Inferior parietal cortex (tissue), 1 donor: ENCODE measurements around the gene ZNF567.
"Not testable (repeated sequence)": the region's sequence is repeated elsewhere in the genome, so short reads cannot be mapped to it uniquely, and the experiment has no call there.

Experiments used
- DNase-seq: peaks from one replicate; pipeline ENCODE4 v3.0.0-alpha.2; 2016; ENCODE audit errors: extremely low spot score

Gene ZNF567

GRCh38 chr19:36687214-36688056 lies at the start of gene ZNF567:
Gene ZNF567 (plus strand): TSS chr19:36687612. CDS start chr19:36694868, 7,256 bp downstream.
- peak; percentile 98 for DNase-seq

GRCh38 chr19:36638862-36639510 lies 48.4 kb upstream of the ZNF567 start:
- no peak for DNase-seq

GRCh38 chr19:36646746-36647145 lies 40.7 kb upstream of the ZNF567 start:
- DNase-seq = no peak

DNA sequence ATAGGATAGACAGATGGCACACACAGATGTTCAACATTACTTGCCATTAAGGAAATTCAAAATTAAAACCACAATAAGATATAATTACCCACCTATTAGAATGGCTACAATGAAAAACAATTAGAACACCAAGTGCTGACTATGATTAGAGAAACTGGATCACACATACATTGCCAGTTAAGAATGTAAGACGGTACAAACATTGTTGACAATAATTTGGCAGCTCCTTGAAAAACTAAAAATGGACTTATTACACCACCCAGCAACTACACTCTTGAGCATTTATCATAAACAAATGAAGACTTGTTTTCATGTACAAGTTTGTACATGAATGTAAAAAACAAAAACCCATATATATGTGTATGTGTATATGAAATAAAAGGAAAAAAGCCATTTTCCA lies 34.5 kb upstream of the ZNF567 start:
- no peak for DNase-seq

GRCh38 chr19:36665832-36666231 lies 21.6 kb upstream of the ZNF567 start:
- no peak for DNase-seq

DNA sequence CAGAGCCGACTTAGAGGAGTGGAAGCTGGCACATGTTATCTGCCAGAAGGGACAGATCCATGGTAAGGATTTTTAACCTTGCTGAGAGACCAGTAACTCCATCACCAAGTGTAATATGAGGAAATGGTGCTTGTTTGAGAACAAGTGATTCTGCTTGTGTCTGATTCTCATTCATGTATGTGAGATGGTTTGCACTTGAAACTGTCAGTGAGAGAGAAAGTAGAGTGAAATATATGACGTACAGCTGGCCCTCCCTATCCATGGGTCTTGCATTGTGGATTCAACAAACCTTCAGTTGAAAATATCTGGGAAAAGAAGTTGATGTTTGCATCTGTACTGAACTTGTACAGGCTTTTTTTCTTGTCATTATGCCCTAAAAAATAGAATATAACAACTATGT lies 18.8 kb upstream of the ZNF567 start:
- DNase-seq = no peak

GRCh38 chr19:36672368-36672767 lies 15.0 kb upstream of the ZNF567 start:
- no peak for DNase-seq

- no peak for DNase-seq
These were observed 13.2 kb upstream of the ZNF567 start for GRCh38 chr19:36674201-36674600.

GRCh38 chr19:36679455-36679854 lies 8.0 kb upstream of the ZNF567 start:
- DNase-seq = no peak

DNA sequence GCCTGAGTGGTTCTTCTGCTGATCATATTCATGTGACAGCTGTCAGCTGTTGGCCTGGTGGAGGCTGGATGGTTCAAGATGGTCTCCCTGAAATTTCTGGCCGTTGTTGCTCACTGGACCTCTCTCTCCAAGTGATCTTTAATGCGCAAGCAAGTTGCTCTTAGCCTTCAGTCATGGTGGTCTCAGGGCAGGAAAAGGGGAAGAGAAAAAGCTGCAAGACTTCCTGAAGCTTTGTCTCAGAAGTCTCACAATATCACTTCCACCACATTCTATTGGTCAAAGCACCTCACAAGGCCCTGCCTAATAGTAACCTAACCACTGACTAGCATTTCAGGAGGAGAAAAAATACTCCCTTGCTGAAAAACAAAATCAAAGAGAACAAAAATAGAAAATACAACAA lies 1.6 kb upstream of the ZNF567 start:
- no peak for DNase-seq

- peak; percentile 21 for DNase-seq
These were observed 823 bp upstream of the ZNF567 start for GRCh38 chr19:36686365-36687213.

DNA sequence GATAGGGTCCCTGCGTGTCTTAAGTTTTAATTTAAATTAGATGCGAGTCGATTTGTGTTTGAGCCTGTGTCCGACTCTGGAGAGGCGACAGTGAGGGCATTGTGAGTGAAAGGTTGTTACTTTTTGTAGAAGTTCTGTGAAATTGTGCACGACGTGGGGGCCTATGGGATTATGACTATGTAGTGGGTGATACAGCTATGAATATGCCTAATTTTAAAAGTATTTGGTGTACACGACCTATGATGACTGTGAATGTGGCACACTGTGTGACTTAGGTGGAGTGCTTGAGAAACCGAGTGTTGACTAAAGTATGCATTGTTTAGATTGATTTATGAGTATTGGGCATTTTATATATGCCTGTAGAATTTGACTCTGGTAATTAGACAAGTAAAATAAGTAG lies 646 bp downstream of the ZNF567 start:
- DNase-seq = no peak

GRCh38 chr19:36707134-36707533 lies 19.7 kb downstream of the ZNF567 start:
- no peak for DNase-seq

DNA sequence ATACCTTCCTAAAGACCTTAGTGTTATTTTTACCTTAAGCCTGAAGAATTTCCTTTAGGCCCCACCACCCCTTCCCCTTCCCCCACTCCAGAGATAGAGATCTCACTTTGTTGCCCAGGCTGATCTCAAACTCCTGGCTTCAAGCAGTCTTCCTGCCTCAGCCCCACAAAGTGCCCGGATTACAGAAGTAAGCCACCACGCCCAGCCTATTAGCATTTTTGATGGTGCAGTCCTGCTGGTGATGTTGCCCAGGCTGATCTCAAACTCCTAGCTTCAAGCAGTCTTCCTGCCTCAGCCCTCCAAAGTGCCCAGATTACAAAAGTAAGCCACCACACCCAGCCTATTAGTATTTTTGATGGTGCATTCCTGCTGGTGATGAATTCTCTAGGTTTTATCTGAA lies 22.0 kb downstream of the ZNF567 start:
- no peak for DNase-seq

DNA sequence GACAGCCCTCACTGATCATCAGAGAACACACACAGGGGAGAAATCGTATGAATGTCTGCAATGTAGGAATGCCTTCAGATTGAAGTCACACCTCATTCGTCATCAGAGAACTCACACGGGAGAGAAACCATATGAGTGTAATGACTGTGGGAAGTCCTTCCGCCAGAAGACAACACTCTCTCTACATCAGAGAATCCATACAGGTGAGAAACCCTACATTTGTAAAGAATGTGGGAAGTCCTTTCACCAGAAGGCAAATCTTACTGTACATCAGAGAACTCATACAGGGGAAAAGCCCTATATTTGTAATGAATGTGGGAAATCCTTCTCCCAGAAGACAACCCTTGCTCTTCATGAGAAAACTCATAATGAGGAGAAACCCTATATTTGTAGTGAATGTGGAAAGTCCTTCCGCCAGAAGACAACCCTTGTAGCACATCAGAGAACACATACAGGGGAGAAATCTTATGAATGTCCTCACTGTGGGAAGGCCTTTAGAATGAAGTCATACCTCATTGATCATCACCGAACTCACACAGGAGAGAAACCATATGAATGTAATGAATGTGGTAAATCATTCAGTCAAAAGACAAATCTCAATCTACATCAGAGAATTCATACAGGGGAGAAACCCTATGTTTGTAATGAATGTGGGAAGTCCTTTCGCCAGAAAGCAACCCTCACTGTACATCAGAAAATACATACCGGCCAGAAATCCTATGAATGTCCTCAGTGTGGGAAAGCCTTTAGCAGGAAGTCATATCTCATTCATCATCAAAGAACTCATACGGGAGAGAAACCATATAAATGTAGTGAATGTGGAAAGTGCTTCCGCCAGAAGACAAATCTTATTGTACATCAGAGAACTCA lies 32.5 kb downstream of the ZNF567 start:
- no peak for DNase-seq

- not testable (repeated sequence) for DNase-seq
These were observed 48.8 kb downstream of the ZNF567 start for GRCh38 chr19:36736166-36736565.

DNA sequence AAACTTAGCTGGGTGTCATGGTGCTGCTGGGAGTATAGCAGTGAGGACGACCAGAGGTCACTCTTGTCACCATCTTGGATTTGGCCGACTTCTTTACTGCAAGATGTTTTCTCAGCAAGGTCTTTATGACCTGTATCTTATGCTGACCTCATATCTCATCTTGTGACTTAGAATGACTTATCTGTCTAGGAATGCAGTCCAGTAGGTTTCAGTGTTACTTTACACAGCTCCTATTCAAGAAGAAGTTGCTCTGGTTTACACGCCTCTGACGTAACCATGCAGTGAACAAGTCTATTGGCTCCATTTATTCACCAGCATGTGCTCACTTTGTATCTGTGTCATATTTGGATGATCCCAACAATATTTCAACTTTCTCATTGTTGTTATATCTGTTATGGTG lies 58.5 kb downstream of the ZNF567 start:
- no peak for DNase-seq

- DNase-seq = no peak
These were observed 60.3 kb downstream of the ZNF567 start for GRCh38 chr19:36747750-36748149.

DNA sequence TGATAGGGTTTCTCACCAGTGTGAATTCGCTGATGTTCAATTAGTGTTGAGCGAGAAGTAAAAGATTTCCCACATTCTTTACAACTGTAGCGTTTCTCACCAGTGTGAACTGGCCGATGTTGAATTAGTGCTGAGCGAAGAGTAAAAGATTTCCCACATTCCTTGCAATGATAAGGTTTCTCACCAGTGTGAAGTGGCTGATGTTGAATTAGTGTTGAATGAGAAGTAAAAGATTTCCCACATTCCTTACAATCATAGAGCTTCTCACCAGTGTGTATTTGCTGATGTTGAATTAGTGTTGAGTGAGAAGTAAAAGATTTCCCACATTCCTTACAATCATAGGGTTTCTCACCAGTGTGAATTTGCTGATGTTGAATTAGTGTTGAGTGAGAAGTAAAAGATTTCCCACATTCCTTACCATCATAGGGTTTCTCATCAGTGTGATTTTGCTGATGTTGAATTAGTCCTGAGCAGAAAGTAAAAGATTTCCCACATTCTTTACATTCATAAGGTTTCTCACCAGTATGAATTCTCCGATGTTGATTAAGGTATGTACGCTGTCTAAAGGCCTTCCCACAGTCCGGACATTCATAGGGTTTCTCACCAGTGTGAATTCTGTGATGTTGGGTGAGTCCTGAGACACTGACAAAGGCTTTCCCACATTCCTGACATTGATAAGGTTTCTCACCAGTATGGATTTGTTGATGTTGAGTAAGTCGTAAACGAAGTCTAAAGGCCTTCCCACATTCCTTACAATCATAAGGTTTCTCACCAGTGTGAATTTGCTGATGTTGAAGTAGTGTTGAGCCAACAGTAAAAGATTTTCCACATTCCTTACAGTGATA lies 61.2 kb downstream of the ZNF567 start:
- DNase-seq = no peak

GRCh38 chr19:36749613-36750012 lies 62.2 kb downstream of the ZNF567 start:
- not testable (repeated sequence) for DNase-seq
